Stimulated activated naive CD8-positive, alpha-beta T cell treated with anti-CD3 and anti-CD28 coated beads, Interleukin-15, Interleukin-2, amounts not matched to agents 100 U/mL and 50 U/mL, for 24 hours (primary cell): ENCODE results near the gene SLC6A18.
A peak's percentile ranks its signal among the peaks of the same experiment; 100 is the strongest.
"Not testable (repeated sequence)": the region's sequence is repeated elsewhere in the genome, so short reads cannot be mapped to it uniquely, and the experiment has no call there.

ENCODE experiments used
- ATAC-seq: fragments of 150-1000 bp; cut with Tn5 transposase; one replicate; pipeline ENCODE4 v1.10.0; 2021
- DNase-seq: peaks from one replicate; pipeline ENCODE4 v3.0.0; 2021

The SLC6A18 gene

DNA sequence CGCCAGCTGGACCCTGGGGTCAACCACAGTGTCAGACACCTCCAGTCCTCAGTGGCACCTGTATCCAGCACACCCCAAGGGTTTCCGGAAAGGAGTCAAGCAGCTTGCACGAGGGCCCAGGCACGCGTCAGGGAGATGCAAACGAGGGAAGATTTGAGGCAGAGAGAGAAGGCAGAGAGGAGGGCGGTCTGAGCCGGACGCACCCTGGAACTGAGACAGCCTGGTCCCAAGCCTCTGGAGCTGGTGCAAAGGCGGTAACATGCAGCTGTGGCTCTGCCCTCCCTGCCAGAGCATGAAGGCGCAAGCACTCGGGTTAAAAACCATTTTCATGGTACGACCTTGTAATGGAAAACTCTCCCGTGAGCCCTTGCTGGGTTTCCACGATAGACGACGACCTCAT lies 32.2 kb downstream of the SLC6A18 start:
- ATAC-seq (no peak), DNase-seq (no peak)

- DNase-seq = no peak
- ATAC-seq = no peak
These were observed 32.7 kb downstream of the SLC6A18 start for GRCh38 chr5:1257841-1258240.

DNA sequence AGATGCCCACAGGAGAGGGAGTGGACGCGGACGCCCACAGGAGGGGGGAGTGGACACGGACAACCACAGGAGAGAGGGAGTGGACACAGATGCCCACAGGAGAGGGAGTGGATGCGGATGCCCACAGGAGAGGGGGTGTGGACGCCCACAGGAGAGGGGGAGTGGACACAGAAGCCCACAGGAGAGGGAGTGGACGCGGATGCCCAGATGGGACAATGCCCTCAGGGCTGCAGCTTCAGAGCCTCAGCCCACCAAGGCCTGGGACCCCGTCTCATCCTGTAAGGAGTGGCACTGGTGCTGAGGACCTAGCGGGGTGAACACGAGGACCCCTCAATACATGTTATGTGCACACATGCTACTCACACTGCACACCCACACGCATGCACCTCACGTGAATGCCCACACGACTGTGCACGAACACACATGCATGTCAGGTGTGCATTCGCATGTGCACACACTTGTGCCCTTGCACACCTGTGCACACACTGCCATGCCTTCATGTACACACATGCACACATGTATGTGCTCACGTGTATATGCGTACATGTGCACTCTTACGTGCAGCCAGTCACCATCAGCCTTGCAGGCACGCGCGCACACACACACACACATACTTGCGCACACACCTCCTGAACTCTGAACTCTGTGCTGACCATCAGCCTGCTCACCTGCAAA lies 34.8 kb downstream of the SLC6A18 start:
- ATAC-seq (no peak), DNase-seq (no peak)

DNA sequence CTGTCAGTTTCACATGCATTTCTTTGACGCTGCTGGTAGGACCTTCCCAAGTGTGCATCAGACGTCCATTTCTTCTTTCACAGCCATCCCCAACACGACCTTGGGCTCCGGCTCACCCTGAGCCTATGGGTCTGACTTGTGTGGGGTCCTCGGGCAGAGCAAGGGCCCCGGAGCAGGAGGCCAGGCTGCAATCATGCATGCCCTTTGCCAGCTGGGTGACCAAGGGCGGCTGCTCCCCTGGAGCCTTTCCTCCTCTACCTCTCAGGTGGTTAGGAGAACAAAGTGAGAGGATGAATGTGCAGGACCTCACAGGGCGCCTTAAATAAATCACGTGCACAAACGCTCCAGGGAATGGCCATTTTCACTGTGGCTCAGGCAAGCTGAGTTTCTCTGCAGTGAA lies 36.5 kb downstream of the SLC6A18 start:
- no peak for DNase-seq
- no peak for ATAC-seq

- ATAC-seq = no peak
- no peak for DNase-seq
These were observed 37.2 kb downstream of the SLC6A18 start for GRCh38 chr5:1262381-1262780.

DNA sequence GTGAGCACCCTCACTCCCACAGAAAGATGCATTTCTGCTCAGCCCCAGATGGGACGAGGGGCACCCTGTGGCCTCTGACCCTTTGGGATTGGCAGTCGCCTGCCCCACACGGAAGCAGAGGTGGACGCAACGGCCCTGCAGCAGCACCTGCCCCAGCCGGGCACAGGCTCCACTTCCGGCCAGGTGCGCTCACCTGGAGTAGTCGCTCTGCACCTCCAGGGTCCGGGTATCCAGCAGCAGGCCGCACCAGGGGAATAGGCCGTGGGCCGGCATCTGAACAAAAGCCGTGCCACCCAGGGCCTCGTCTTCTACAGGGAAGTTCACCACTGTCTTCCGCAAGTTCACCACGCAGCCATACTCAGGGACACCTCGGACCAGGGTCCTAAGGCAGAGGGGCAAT lies 39.0 kb downstream of the SLC6A18 start:
- no peak for DNase-seq
- no peak for ATAC-seq

DNA sequence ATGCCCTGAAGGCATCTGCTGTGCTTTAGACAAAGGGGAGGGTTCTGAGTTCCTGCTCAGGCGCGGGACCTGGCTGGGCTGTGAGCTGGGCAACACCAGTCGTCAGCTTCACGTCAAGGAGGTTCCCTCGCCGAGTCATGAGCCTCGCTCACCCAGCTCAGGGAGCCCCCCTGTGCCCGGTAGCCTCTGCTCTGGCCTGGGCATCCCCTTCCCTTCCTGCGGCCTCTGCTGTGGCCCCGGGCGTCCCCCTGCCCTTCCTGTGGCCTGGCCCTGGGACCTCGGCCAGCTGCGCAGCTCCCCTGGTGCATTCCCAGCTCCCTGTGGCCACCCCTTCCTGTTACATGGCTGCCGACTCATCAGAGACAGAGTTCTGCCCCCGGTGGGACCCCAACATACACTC lies 39.8 kb downstream of the SLC6A18 start:
- ATAC-seq = no peak

DNA sequence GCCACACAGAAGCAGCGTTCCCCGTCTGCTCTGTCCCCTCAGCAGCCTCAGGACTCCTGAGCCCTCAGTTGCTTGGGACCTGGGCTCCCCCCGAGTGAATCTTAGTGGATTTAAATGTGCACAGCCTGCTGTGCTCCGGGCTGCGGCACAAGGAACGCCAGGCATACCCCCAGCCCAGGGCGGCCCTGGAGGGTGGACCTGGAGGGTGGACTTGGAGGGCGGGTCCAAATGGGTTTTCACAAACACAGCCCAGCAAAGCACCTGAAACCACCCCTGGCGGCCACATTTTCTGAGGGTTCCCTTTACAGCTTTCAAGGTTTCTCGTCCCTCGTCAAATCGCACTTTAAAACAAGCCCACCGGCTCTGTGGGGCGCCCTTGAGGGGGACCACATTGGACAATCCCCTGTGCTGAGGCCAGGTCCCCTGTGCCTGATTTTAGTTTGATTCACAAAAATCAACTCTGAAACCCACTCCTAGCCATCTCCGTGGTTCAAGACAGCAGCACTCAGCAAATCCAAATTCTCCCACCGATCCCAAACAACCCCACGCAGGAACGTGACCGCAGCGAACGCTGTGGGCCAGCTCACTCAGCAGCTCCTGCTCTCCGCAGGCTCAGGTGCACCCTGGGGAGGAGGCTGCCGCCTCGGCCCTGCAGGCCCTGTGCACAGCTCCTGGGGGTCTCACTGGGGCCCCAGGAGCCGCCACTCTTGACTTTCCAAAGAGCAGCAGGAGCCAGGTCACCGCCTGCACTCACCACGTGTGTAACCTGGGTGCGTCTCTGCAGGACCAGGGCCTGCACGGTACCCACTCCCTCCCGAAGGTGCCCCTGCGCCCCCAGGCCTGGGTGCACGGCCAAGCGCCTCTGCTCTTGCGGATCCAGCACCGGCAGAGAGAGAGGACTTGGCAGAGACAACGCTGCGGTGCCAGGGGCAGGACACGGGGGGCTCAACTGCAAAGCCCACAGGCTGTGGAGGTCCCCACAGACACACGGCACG lies 40.6 kb downstream of the SLC6A18 start:
- ATAC-seq = no peak
- no peak for DNase-seq

More for the DNA sequence above, 39.8 kb downstream of the SLC6A18 start:
- DNase-seq = no peak

- ATAC-seq = no peak
- no peak for DNase-seq
These were observed 41.6 kb downstream of the SLC6A18 start for GRCh38 chr5:1266791-1267190.

DNA sequence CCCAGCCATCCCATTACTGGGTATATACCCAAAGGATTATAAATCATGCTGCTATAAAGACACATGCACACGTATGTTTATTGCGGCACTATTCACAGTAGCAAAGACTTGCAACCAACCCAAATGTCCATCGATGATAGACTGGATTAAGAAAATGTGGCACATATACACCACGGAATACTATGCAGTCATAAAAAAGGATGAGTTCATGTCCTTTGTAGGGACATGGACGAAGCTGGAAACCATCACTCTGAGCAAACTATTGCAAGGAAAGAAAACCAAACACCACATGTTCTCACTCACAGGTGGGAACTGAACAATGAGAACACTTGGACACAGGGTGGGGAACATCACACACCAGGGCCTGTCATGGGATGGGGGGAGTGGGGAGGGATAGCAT lies 42.3 kb downstream of the SLC6A18 start:
- DNase-seq, ATAC-seq: not testable (repeated sequence)

DNA sequence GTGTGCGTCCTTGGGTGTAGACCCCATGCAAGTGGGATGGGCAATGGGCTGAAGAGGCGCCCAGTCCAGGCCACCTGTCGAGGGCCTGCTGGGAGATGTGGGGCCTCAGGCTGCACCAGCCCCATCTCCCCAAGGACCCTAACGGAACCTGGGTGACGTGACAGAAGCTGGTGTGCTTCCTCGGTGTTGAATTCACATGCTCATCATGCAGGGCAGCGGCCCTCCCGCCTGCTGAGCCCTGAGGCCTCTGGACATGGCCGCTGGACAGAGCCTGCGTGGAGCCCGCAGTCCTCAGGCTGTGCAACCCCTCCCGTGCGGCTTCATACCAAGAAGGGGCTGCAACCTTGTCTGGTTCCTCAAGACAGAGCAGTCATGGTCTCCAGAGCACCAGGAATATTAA lies 42.9 kb downstream of the SLC6A18 start:
- ATAC-seq = no peak

DNA sequence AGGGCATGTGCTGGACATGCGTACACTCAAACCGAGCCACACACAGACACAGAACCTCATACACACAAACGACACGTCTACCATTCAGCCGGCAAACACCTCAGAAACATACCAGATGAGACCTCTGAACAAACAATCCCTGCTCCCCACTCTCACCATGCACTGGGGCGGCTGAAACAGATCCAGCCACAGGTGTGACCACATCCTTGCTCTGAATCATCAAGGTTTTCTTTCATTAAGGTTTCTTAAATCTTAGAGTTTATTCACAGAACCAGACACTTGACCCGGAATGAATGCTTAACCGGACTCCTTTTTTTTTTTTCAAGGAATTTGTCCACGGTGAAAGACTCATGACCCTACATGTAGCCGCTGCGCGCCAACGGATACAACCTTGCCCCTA lies 43.5 kb downstream of the SLC6A18 start:
- peak; percentile 27 for DNase-seq
- peak; percentile 75 for ATAC-seq

More for the DNA sequence above, 42.9 kb downstream of the SLC6A18 start:
- DNase-seq = no peak

DNA sequence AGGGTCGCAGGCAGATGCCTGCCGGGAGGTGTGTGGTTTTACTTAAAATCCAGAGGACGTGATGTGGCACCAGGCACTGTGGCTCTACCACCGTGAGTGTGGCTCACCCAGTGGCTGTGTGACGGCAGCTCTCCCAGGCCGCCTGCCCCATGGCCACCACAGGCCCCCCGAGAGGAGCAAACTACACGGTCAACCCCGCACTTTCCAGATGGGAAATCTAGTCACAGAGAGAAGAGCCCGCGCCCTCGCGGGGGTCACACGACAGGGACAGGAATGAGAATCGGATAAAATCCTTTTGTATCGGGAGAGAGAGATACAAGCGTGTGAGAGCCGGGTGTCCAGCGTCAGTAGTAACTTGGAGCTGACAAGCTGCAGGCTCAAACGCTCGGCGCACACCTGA lies 45.2 kb downstream of the SLC6A18 start:
- ATAC-seq (no peak), DNase-seq (no peak)

DNA sequence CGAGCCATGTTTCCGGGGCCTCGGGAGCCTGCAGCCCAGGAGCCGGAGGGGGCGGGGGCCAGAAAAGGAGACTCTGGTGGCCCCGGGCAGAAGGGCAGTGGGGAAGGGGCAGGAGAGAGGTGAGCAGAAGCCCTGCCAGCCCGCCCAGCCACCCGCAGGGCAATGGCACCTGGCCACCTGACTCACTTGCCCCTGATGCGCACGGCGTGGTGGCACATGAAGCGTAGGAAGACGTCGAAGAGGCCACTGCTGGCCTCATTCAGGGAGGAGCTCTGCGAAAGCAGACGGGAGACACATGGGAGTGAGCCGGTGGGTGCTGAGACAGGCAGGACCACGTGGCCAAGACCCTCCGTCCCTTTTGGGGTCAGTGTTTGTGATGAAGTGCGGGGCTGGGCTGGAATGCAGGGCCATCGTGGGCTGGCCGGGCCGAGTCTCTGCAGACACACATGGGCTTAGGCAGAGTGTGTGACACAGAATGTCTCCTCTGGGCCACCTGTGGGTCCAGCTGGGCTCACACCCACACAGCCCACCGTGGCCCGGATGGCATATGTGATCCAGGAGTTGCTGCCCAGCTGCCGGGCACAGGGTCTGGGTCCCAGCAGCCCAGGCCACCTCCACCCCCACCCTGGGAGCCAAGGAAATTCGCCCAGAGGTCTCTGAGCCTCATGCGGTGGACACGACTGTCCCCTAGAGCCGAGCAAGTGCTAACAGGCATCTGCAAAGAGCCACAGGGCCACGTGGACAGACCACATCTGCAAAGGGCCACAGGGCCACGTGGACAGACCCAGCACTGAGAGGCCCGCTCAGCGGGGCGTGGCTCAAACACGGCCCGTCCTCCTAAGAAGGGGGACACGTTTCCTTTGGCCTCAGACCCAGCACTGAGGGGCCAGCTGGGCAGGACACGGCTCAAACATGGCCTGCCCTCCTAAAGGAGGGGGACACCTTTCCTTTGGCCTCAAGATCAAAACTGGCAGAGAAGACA lies 46.0 kb downstream of the SLC6A18 start:
- no peak for ATAC-seq

DNA sequence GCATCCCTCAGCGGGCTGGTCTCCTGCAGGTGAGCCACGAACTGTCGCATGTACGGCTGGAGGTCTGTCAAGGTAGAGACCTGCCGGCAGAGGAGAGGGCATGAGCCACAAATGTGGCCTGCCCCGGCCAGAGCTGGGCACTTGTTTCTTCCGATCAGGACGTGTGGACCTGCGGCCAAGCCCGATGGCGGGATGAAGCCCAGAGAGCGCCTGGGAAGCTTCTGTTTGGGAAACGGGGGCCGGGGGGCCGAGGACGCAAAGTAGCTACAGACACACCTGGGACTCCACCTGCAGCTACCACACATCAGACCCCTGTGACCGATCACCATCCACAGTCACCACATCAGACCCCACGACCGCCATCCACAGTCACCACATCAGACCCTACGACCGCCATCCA lies 47.0 kb downstream of the SLC6A18 start:
- DNase-seq (no peak), ATAC-seq (no peak)

More for the DNA sequence above, 46.0 kb downstream of the SLC6A18 start:
- DNase-seq = no peak

GRCh38 chr5:1273745-1274144 lies 48.6 kb downstream of the SLC6A18 start:
- ATAC-seq (no peak), DNase-seq (no peak)

- ATAC-seq = no peak
- no peak for DNase-seq
These were observed 49.3 kb downstream of the SLC6A18 start for GRCh38 chr5:1274471-1274870.

DNA sequence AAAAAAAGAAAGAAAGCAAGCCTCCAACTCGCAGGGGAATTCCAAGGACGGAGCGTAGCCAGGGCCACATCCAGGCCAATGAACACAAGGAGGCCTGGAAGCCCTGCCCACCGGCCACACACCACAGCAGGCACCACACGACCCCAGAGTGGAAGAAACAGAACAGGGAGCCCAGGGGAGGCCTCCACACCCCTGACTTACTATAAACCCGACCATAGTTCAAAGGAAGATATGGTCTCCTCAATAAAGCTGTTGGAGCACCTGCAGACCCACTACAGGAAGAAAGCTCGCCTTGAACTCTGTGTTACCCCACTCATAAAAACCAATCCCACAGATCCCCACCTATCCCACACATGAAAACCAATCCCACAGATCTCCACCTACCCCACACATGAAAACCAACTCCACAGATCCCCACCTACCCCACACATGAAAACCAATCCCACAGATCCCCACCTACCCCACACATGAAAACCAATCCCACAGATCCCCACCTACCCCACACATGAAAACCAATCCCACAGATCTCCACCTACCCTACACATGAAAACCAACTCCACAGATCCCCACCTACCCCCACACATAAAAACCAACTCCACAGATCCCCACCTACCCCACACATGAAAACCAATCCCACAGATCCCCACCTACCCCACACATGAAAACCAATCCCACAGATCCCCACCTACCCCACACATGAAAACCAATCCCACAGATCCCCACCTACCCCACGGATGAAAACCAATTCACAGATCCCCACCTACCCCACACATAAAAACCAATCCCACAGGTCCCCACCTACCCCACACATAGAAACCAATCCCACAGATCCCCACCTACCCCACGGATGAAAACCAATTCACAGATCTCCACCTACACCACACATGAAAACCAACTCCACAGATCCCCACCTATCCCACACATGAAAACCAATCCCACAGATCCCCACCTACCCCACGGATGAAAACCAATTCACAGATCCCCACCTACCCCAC lies 50.5 kb downstream of the SLC6A18 start:
- not testable (repeated sequence) for DNase-seq, ATAC-seq

- no peak for DNase-seq
- ATAC-seq = no peak
These were observed 51.7 kb downstream of the SLC6A18 start for GRCh38 chr5:1276930-1277329.

GRCh38 chr5:1277331-1277730 lies 52.1 kb downstream of the SLC6A18 start:
- ATAC-seq (no peak), DNase-seq (no peak)

DNA sequence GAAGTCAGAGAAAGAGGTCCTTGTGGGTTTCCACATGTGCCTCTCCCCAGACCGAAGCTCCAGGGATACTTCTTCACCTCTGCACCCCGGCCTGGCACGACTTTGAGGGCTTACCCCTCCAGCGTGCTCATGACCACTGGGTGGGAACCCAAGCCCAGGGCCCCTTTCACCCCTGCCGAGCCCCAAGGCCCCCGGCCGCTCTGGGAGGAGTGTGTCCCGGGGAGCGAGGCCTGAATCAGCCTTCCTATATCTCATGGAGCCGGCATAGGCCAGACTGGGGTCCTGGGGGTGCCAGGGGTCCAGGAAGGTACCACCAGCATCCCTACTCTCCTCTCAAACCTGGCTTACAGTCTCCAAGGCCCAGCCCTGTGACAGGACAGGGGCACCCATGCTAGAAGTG lies 52.6 kb downstream of the SLC6A18 start:
- DNase-seq = no peak
- ATAC-seq = no peak
